Measurements from ENCODE around the gene MKX.

Gene MKX

DNA sequence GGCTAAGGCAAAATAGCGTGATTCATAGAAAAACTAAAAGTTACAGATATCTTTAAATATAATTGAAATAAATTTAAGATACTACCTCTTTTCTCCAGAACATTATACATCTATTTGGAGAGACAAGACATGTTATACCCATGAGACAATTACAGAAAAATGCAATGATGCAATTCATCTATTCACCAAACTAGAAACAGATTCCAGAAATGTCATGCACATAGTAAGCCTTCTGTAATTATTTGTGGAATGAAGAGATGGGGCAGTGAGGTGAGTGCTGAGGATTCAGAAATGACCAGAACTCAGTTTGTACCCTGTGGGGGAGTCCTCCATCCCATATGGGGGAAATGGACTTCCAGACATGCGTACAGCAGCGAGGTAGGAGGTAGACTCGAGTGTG lies 99.4 kb downstream of the MKX start:
- DNase-seq: peak; percentile 89

DNA sequence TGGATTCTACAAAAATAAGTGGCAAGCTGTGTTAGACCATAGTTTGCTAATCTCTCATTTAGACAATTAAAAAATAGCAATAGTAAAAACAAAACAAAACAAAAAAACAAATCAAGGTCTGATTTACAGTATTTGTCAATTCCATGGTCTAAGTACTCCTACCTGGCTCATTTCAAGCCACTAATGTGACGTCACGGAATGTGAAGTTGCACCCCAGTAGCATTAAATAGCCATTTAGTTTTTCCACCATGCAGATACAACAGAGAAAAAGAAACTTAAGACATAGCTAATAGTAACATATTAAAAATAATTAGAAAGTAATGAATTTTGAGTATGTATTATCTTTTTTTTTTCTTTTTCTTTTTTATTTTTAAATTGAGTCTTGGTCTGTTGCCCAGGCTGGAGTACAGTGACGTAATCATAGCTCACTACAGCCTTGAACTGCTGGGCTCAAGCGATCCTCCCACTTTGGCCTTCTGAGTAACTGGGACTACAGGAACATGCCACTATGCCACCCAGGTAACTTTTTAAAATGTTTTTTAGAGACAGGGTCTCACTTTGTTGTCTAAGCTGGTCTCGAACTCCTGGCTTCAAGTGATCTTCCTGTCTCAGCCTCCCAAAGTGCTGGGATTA lies 101.2 kb downstream of the MKX start:
- no peak for DNase-seq

DNA sequence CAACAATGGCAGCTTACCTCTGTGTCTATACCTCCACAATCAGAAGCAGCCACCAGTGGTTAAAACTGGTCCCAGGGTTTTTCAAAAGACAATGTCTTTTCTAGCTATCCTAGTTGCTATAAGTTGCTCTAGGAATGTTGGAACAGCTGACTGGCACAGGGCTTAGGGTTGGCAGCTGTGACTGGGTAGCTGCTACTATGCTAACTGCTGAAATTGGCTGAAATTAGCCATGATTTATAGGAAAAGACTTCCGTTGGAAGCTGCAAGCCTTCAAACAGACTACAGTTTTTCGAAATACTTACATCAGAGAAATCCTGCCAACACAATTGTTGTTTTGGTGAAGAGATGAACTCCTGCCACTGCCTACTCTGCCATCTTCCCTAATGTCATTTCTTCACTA lies 102.3 kb downstream of the MKX start:
- peak; percentile 25 for DNase-seq

DNA sequence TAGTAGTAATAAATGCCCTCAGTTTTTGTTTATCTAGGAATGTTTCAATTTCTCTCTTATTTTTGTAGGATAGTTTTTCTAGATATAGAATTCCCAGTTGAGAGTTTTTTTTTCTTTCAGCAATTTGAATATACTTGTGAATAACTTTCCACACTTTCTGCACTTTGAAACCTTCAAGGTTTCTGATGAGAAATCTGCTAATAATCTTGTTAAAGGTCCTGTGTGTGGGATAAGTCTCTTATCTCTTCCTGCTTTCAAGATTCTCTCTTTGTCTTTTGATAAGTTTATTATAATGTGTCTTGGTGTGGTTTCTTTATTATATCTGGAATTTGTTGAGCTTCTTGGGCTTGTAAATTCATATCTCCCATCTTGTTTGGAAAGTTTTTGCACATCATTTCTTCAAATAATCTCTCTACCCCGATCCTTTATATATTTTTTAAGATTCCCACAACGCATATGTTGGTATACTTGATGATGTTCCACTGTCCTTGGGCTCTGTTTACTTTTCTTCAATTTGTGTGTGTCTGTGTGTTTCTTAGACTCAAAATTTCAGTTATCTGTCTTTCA lies 103.5 kb downstream of the MKX start:
- DNase-seq: no peak

DNA sequence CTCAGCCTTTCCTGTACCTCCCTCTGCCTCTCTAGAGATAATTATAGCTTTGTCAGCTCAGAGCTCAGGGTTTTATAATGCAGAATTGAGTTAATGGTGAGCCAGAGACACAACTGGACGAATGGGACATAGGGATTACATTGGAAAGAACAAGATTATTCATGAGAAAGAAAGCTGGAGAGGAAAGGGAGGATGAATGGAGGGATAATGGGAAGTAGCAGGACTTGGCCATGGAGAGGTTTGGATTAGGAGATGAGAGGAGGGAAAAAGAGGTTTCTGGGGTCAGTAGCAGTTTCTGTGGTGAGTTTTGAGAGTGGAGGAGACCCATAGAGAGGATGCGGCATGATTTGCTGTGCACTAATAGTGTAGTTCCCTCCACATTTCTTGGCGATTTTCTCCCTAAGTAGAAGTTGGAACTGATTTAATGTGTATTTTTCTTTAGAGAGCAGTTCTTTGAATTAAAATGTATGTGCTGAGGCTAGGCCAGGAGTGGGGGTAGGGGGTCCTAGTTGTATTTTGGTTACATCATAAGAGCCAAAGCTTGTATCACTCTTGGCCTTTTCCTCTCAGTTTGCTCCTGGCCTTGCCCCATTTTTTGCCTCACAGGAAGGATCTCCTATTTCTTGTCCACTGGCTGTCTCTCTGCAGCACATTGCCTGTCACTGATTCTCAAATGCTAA lies 107.4 kb downstream of the MKX start:
- DNase-seq: no peak

DNA sequence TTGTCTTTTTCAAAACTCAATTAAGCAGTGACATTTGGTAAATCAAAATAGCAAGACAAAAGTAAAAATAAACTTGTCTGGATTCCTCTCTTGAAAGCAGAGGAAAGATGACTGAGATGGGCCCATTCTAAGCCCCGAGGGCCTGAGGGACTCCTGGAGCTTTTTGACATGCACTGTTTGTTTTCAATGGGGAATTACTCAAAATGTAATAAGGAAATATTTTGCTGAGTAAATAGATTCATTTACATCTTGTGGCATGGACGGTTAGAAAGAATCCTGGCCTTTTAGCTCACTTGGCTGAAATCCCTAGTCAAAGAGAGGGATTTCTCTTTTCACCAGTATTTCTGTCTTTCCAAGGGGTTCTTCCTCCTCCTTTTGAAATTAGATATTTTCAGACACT lies 108.0 kb downstream of the MKX start:
- no peak for DNase-seq

DNA sequence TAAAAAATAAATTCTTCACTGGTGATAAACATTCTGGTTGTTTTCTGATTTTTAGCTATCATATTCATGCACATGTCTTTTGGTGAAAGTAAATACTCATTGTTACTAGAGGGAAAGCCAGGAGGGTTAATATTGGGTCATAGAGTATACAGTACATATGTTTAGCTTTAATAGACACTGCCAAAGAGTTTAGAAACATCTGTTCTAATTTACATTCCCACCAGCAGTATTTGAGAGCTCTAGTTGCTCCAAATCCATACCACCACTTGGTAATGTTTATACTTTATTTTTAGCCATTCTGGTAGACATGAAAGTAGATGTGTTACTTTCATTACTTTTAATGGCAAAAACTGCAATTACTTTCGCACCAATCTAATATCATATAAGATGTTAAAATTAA lies 108.8 kb downstream of the MKX start:
- no peak for DNase-seq

DNA sequence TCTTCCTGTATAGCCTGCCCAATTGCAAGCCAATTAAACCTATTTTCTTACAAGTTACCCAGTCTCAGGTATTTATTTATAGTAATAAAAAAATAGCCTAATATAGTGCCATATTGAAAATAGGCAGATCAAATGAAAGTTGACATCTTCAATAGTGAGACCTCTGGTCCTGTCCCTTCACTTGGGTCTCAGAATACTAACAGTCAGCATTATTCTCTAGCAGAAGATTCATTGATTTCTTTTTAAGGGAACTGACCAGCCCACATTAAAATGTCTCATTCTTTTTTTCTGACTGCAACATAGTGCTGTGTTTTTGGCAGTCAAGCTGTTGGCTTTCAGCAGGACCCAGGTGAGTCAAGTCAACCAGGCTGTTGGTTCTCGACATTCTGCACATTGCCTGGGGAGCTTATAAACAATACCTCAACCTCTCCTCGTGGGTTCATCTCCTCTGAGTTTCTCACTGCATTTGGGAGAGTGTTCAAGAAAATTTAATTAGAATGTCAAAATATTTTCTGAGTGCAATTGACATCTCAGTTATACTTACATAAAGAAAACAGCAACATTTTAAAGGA lies 109.8 kb downstream of the MKX start:
- no peak for DNase-seq

DNA sequence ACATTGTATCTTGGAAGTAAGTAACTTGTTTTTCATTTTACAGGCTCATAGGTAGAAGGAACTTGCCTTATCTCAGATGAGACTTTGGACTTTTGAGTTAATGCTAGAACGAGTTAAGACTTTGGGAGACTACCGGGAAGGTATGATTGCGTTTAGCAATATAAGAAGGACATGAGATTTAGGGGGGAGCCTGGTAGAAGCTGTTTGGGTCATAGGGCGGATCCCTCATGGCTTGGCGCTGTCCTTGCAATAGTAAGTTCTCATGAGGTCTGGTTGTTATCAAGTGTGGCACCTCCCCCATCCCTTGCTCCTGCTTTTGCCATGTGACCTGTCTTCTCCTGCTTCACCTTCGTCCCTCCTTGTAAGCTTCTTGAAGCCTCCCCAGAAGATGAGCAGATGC lies 110.3 kb downstream of the MKX start:
- no peak for DNase-seq

DNA sequence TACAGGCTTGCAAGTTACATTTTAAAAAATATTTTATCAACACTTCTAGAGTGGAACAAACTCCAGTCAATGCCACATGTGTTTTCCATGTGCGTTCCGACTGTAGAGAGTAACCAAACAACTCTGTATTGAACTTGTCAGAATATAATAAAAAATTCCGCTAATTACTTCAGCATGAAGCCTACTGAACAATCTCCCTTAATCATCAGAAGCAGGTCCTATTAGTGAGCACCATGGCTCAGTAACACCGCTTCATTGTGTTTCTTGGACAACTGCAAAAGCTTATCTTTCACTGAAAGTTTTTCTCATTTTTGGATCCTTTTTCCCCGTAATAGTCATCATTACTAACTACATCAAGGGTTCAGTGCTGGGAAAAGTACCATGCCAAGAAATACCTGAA lies 117.0 kb downstream of the MKX start:
- DNase-seq: peak; percentile 57

DNA sequence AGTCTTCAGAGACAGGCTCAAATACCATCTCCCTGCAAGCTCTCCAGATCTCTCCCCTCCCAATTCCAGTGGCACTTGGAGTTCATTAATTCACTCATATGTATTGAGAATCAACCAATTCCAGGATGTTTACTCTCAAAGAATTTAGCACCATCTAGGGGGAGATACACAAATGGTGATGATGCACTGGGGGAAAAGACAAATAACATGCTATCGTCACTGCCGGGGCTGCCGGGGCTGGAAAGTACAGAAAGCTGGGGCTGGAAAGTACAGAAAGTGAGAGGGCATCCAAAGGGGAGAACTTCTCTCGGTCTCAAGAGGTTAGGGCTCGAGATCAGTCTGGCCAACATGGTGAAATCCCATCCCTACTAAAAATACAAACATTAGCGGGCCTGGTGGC lies 118.7 kb downstream of the MKX start:
- DNase-seq: no peak

DNA sequence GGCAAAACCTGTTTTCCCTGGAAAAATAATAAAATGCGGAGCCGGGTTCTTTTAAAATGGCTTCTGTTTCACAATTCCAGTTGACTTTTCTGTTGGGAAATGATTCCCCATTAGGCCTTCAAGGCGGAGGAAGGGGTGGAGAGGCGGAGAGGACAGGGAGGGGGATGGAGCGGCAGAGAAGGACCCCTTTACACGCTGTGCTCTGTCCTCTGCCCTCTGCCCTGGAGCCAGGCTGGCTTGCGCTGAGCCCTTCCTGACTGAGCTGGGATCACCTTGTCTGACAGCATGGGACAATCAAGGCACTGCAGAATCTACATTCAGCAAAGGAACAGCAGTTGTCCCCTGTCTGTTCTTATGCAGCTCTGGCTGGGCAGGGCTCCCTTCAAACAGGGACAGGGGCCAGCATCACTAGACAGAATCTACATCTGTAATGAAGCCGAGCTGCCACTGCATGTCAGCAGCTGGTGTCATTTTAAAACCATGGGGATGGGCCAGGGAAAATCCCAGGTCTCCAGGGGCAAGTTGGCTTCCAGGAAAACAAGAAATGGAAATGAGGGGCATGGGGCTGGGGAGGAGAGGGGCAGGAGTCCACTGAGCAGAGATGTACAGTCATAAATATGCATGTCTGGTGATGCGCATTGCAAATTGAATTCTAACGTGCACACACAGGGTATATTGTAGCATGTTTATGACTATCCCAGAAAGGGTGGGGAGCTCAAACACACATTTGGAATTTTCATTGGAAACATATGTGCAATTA lies 120.0 kb downstream of the MKX start:
- DNase-seq: peak; percentile 70

DNA sequence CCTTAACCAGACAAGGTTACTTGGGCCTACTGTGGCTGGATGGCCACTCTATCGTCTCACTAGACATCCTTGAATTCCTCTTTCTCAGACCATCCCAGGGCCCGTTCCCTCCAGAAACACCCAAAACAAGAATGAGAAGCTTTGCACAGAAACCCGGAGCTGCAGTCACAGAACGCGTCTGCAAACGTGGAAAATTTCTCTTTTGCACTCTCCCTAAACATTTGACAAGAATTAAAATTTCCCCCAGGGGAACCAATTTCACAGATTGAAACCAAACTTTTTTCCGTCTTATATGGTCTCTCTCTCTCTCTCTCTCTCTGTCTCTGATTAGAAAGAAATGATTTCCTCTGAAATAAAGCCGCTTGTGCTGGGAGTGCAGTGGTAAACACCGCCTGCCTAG lies 120.7 kb downstream of the MKX start:
- no peak for DNase-seq

All from fibroblast of upper back skin (primary cell).